GM12891 (cell line): ENCODE results near the gene CLIP1.

Experiments used
- PAX5 ChIP-seq: IDR thresholded peaks from 2 replicates; pipeline ENCODE4 v1.6.1; 2011; ENCODE audit warnings: low read length, moderate library complexity, mild to moderate bottlenecking; ENCODE audit not compliant: insufficient read depth, severe bottlenecking
- POLR2A ChIP-seq: IDR thresholded peaks from 2 replicates; pipeline ENCODE4 v1.6.1; 2011; ENCODE audit warnings: low read depth, low read length, control low read depth
- POLR2AphosphoS5 ChIP-seq: IDR thresholded peaks from 2 replicates; pipeline ENCODE4 v1.6.1; 2011; ENCODE audit warnings: low read depth, low read length, control low read depth
- SPI1 ChIP-seq: IDR thresholded peaks from 2 replicates; pipeline ENCODE4 v1.6.1; 2011; ENCODE audit warnings: low read depth, low read length, control low read depth
- TAF1 ChIP-seq: IDR thresholded peaks from 2 replicates; pipeline ENCODE4 v1.6.1; 2011; ENCODE audit warnings: low read depth, low read length, control low read depth

DNA sequence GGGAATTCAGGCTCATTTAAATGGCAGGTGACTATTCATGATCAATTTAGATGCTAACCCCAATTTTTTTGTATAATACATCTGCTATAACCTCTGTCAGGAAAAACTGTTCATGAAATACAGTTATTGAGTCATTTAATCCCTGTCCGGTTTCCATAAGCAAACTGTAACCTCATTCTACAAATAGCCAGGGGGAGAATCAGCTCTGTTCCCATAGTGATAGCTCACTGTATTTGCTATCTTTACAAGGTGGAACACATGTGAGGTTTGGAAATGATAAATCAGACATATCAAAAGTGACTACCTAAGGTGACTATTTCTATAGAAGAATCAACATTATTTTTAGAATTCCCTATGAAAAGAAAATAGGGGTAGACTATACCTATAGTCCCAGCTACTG lies 117.5 kb downstream of the CLIP1 start:
- TF ChIP-seq POLR2A (no peak), TAF1 (no peak), SPI1 (no peak), POLR2AphosphoS5 (no peak), PAX5 (no peak)
